Lower lobe of right lung (tissue), 2 donors: ENCODE results near the gene CLEC3A. TPM values are rescaled to one million over a fixed set of nuclear protein-coding genes. Genes with fewer than 3 reads are reported as not detected.
A peak's percentile ranks its signal among the peaks of the same experiment; 100 is the strongest.

ENCODE experiments used
- ATAC-seq, 2 donors: fragments of 200-7000 bp; cut with Tn5 transposase; one replicate each; pipeline ENCODE4 v1.9.1; 2020 to 2022; ENCODE audit warnings: mild to moderate bottlenecking in 2 of 2, moderate library complexity in 2 of 2
- DNase-seq: peaks from one replicate; pipeline ENCODE4 v3.0.0-alpha.2; 2020
- H3K27ac ChIP-seq: fragments of 200-600 bp; one replicate; pipeline ENCODE4 v1.8.0; 2022
- H3K27me3 ChIP-seq: fragments of 200-600 bp; one replicate; pipeline ENCODE4 v1.8.0; 2022; ENCODE audit warnings: low read depth
- H3K36me3 ChIP-seq: fragments of 200-600 bp; one replicate; pipeline ENCODE4 v1.8.0; 2022; ENCODE audit warnings: mild to moderate bottlenecking
- H3K4me1 ChIP-seq: fragments of 200-600 bp; one replicate; pipeline ENCODE4 v1.8.0; 2022
- H3K4me3 ChIP-seq: fragments of 200-600 bp; one replicate; pipeline ENCODE4 v1.8.0; 2022; ENCODE audit warnings: mild to moderate bottlenecking
- H3K9me3 ChIP-seq: fragments of 200-600 bp; one replicate; pipeline ENCODE4 v1.8.0; 2022
- intact Hi-C: fragments of 100-400 bp; cut with DNase I; formaldehyde crosslinking; loops from one replicate; pipeline ENCODE4 v1.11.0; 2022
- total RNA-seq: library from RNA; stranded (reverse); fragmentation: NEBNext Ultra II Directional; extraction: Animal tissue kit (Norgen Biotek cat#: 25700); gene quantifications from one replicate; pipeline ENCODE4 v1.2.1, GENCODE V29; 2021
- TF ChIP-seq, protein P1 (sequence below): fragments of 200-600 bp; IDR thresholded peaks from one replicate; pipeline ENCODE4 v1.8.0; 2022; ENCODE audit warnings: antibody characterized with exemption, mild to moderate bottlenecking
- donor health status: DM: no; HTN: yes; CAD: no; lungs with severe emphysema.

The CLEC3A gene
- total RNA-seq, 1 donor from 2014 or later, result not detected

DNA sequence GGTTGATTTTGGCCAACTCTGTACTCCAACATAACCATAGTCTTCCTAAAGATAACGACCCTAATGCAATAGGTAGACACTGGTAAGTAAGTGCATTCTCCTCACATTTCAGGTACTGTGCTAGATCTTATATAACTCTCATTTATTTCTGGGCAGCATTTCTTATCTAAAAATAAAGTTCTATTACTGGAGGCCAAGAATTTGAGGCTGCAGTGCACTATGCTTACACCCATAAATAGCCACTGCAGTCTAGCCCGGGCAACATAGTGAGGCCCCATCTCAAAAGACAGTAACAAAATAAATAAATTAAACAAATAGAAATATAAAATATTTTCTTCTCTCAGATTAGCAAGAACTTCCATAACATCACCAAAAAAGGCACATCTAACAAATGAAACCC, 12.7 kb downstream of the CLEC3A start:
- Histone ChIP-seq H3K4me1 (no peaks in the 10 kb centered on the region), H3K9me3 (no peaks in the 10 kb centered on the region), H3K4me3 (no peak overlapping the region), H3K27me3 (peaks cover 4% of the 10 kb centered on the region), H3K27ac (no peak overlapping the region), H3K36me3 (no peaks in the 10 kb centered on the region)
- intact Hi-C loops, result no loop called here
- ATAC-seq (no peak), DNase-seq (no peak)
- TF ChIP-seq, protein P1, sequence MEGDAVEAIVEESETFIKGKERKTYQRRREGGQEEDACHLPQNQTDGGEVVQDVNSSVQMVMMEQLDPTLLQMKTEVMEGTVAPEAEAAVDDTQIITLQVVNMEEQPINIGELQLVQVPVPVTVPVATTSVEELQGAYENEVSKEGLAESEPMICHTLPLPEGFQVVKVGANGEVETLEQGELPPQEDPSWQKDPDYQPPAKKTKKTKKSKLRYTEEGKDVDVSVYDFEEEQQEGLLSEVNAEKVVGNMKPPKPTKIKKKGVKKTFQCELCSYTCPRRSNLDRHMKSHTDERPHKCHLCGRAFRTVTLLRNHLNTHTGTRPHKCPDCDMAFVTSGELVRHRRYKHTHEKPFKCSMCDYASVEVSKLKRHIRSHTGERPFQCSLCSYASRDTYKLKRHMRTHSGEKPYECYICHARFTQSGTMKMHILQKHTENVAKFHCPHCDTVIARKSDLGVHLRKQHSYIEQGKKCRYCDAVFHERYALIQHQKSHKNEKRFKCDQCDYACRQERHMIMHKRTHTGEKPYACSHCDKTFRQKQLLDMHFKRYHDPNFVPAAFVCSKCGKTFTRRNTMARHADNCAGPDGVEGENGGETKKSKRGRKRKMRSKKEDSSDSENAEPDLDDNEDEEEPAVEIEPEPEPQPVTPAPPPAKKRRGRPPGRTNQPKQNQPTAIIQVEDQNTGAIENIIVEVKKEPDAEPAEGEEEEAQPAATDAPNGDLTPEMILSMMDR, result no peak

DNA sequence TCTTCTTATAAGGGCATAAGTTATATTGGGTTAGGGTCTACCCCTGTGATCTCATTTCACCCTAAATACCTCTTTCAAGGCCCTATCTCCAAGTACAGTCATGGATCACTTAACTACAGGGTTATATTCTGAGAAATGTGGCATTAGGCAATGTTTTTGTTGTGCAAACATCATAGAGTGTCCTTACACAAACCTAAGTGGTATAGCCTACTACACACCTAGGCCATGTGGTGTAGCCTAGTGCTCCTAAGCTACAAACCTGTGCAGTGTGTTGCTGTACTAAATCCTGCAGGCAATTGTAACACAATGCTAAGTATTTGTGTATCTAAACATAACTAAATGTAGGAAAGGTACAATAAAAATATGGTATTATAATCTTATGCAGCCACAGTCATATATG, 18.0 kb downstream of the CLEC3A start:
- intact Hi-C loops, result no loop called here
- Histone ChIP-seq H3K27me3 (peaks cover 7% of the 10 kb centered on the region), H3K4me1 (no peaks in the 10 kb centered on the region), H3K4me3 (no peak overlapping the region), H3K36me3 (no peaks in the 10 kb centered on the region), H3K9me3 (no peaks in the 10 kb centered on the region), H3K27ac (no peak overlapping the region)
- TF ChIP-seq, protein P1, result no peak
- DNase-seq (no peak), ATAC-seq (peak; percentile 77 to 80)

DNA sequence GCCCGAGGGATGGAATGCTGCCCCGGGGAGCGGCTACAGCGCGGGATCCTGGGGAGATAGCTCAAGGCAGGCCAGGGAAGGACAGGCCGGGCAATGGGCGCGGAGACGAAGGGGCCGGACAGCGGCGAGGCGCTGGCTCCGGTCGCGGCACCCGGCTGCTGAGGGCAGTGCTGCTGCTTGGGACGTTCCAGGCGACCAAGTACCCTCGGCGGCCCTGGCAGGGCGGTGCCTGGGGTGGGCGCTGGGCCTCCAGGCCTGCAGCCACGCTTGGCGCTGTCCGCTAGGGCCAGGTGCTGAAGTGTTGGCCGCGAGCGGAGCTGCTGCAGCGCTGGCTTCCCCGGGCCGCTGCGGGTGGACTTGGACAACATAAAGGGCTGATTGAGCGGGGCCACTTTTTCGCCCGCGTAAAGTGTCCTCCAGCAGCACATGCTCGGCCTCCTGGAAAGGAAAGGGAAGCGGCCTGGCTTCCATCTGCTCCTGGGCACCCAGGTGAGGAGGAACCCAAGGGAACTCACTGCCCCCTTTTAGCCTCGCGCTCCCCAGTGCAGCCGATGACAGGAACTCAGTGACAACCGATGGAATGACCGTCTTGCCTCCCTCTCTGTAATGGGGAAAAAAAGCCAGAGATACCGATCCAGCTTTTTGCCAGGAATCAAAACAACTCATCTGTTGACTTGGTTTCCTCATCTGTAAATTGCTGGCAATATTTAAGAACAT, 23.7 kb downstream of the CLEC3A start:
- Histone ChIP-seq H3K4me1 (no peaks in the 10 kb centered on the region), H3K27ac (no peak overlapping the region), H3K9me3 (no peaks in the 10 kb centered on the region), H3K27me3 (peaks cover 10% of the 10 kb centered on the region), H3K36me3 (no peaks in the 10 kb centered on the region), H3K4me3 (no peak overlapping the region)
- intact Hi-C loops, result no loop called here
- ATAC-seq (peak; percentile 95 to 96), DNase-seq (peak; percentile 73)
- TF ChIP-seq, protein P1, result no peak

DNA sequence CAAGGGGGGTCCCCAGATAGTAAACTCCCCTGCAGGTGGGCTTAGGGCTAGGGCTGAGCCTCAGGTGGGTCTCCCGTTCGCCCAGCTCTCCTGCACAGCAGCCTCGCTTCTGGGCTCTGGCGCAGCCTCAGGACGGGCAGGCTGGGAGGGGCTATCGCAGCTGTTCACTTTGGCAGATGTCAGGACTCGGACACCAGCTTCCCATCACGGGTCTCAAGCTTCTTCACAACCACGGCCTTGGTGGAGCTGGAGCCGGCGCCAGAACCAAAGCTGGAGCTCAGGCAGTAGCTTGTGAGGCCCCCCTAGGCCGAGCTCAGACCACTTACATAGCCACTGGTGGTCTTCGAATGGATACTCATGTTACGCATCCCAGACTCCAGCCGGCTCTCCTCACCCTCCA, 26.0 kb downstream of the CLEC3A start:
- intact Hi-C loops, result no loop called here
- no peak for ATAC-seq
- Histone ChIP-seq H3K9me3 (no peaks in the 10 kb centered on the region), H3K4me1 (no peaks in the 10 kb centered on the region), H3K27me3 (peaks cover 10% of the 10 kb centered on the region), H3K36me3 (no peaks in the 10 kb centered on the region), H3K4me3 (no peak overlapping the region), H3K27ac (no peak overlapping the region)
- no peak for DNase-seq
- TF ChIP-seq, protein P1, result no peak

DNA sequence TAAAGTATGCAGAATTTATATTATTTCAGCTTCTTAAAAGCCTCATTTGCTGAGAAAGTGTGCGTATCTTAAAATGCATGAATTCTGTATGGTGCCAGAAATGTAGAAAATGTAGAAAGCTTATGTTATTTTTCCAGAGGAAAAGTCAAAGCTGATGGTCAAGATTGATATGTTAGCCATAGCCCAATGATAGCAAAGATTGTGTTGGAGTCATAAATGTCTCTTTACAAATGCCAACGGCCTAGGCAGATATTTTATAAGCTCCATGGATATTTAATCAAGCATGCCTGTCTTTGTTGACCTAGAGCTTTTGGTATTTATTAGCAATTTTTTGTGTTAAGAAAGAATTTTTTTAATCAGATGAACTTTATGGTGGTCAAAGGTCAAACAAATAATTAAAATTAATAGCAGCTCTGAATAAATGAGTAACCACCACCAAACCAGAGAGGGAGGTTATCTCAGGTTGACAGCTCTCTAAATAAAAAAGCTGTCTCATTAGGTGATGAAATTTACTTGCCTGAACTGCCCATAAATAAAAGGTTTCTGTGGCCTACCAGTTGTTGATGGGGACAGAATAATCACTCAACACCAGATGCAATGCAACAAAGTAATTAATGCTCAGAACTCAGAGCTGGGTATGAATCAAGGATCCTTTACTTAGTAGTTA, 28.5 kb downstream of the CLEC3A start:
- Histone ChIP-seq H3K4me1 (no peaks in the 10 kb centered on the region), H3K4me3 (no peak overlapping the region), H3K9me3 (no peaks in the 10 kb centered on the region), H3K36me3 (no peaks in the 10 kb centered on the region), H3K27ac (no peak overlapping the region), H3K27me3 (peaks cover 3% of the 10 kb centered on the region)
- TF ChIP-seq, protein P1, result no peak
- DNase-seq (no peak), ATAC-seq (no peak)
- intact Hi-C loops, result no loop called here
